HG03196 (cell line): Measurements from ENCODE around the gene NR2F1-AS1.
"Not testable (repeated sequence)": the region's sequence is repeated elsewhere in the genome, so short reads cannot be mapped to it uniquely, and the experiment has no call there.

Source experiments
- ATAC-seq: cut with Tn5 transposase; IDR thresholded peaks from one replicate; pipeline ENCODE4 v1.9.1; 2021; ENCODE audit not compliant: unreplicated experiment

Gene NR2F1-AS1

DNA sequence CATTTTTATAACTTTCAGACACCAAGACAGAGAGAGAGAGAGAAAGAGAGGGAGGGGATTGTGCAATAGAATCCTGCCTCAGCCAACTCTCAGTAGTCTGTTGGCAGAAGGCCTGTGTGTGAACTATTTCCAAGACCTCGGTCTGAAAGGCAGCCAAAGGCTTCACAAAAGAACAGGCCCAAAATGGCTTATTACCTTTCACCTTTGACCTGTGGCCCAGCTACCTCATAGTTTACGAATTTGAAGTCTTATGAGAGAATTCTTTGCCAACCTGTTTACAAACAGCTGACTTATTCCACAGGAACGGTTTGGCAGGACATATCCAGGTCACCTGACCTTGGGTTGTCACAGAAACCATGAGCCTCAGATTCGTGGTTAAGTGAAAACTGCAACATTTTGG lies 48.6 kb downstream of the NR2F1-AS1 start:
- no peak for ATAC-seq

DNA sequence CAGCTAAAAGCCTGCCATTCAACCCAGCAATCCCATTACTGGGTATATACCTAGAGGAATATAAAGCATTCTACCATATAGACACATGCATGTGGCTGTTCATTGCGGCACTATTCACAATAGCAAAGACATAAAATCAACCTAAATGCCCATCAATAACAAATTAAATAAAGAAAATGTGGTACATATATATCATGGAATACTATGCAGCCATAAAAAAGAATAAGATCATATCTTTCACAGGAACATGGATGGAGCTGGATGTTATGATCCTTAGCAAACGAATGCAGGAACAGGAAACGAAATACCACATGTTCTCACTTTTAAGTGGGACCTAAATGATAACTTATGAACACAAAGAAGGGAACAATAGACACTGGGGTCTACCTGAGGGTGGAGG lies 59.2 kb downstream of the NR2F1-AS1 start:
- not testable (repeated sequence) for ATAC-seq

DNA sequence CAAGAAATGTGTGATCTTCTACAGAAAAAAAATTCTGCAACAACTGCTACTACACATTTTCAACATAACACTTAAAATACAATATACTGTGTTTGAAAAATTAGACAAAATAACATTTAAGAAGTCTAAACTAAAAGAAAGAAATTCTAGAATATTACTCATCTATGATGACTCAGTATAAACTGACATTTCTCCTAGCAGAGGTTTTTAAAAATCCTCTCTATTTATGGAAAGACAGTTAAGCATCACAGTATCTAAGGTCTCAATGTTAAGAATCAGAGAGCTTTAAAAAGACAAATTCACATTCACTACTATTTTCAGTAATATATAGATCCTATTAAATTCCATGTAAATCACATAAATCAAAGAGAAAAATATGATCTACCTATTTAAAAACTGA lies 61.3 kb downstream of the NR2F1-AS1 start:
- ATAC-seq, result no peak

DNA sequence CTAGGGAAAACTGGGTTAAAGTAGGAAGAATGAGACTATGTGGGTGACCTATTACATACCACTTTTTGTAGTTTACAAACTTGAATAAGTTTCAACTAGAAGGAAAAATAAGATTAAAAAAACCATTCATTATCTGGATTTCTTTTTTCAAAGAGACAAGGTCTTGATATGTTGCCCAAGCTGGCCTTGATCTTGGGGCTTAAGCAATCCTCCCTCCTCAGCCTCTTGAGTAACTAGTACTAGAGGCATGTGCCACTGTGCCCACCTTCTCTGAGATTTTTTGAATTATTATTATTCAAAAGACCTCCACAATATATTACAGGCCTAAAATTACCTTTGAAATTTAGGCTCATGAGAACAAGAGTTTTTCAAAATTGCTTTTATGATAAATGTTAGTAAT lies 63.2 kb downstream of the NR2F1-AS1 start:
- ATAC-seq, result no peak

DNA sequence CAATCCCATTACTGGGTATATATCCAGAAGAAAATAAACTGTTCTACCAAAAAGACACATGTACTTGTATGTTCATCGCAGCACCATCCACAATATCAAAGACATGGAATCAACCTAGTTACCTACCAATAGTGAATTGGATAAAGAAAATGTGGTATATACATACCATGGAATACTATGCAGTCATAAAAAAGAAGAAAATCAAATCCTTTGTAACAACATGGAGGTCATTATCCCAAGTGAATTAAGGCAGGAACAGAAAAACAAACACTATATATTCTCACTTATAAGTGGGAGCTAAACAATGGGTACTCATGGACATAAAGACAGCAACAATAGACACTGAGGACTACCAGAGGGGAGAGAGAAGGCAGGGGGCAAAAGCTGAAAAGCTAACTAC lies 67.7 kb downstream of the NR2F1-AS1 start:
- ATAC-seq, result no peak

DNA sequence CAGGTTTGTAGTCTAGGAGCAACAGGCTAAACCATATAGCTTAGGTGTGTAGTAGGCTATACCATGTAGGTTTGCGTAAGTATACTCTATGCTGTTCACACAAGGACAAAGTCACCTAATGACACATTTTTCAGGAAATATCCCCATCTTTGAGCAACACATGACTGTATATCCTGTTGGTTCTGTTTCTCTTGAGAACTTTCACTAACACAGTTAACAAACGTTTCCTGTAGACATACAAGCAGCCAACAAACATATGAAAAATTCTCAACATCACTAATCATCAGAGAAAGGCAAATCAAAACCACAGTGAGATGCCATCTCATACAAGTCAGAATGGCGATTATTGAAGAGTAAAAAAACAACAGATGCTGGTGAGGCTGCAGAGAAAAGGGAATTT lies 68.2 kb downstream of the NR2F1-AS1 start:
- no peak for ATAC-seq

DNA sequence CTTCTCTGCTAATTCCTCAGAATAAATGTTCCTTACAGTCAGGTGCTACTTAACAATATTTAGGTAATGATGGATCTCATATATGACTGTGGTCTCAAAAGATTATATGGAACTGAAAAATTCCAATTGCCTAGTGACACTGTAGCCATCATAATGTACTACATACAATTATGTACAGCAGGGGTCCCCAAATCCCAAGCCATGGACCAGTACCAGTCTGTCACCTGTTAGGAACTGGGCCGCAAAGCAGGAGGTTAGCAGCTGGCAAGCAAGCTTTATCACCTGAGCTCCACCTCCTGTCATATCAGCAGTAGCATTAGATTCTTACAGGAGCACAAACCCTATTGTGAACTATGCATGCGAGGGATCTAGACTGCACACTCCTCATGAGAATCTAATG lies 69.6 kb downstream of the NR2F1-AS1 start:
- no peak for ATAC-seq

DNA sequence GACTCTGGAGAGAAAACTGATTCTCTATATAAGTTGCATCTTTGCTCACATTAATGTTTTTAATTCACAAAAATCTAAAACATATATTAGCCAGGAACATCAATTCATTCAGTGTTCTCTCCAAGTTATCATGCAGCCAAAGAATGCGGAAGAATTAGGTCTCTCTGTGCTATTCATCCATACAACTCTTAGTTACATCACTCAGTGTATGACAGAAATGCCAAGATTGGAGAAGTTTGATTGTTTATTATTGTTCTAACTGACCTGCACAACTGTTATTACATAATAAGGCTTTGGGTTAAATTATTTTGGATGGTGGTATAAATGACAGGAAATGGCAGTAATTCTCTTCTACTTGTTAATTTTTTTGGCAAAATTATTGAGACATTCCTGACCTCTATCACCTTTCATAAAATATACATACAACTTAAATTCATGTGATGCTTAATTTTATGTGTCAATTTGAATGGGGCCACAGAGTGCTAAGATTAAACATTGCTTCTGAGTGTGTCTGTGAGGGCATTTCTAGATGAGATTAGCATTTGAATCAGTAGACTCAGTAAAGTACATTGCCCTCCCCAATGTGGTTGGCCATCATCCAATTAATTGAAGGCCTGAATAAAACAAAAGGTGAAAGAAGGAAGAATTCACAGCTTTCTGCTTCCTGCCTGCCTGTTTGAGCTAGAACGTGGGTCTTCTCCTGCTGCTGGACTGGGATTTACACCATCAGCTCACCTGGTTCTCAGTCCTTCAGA lies 70.2 kb downstream of the NR2F1-AS1 start:
- ATAC-seq, result no peak

DNA sequence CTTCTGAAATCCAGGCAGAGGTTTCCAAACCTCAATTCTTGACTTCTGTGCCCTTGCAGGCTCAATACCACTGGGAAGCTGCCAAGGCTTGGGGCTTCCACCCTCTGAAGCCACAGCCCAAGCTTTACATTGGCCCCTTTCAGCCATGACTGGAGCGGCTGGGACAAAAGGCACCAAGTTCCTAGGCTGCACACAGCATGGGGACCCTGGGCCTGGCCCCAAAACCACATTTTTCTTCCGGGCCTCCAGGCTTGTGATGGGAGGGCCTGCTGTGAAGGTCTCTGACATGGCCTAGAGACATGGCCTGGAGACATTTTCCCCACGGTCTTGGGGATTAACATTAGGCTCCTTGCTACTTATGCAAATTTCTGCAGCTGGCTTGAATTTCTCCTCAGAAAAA lies 75.5 kb downstream of the NR2F1-AS1 start:
- ATAC-seq, result not testable (repeated sequence)

DNA sequence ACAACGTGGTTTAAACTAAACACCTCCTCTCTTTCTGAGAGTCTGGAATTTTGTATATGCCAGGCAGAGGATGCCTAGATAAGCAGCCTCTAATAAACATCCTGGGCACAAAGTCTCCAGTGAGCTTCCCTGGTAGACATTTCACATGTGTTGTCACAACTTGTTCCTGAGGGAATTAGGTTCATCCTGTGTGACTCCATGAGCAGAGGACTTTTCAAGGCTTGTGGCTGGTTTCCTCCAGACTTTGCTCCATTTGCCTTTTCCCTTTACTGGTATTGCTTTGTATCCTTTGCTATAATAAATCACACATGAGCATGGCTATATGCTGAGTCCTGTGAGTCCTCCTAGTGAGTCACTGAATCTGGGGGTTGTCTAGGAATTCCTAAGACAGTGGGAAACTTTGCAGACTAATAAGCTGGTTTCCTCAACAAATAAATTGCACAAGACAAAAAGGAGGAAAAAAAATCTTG lies 77.4 kb downstream of the NR2F1-AS1 start:
- ATAC-seq, result no peak

DNA sequence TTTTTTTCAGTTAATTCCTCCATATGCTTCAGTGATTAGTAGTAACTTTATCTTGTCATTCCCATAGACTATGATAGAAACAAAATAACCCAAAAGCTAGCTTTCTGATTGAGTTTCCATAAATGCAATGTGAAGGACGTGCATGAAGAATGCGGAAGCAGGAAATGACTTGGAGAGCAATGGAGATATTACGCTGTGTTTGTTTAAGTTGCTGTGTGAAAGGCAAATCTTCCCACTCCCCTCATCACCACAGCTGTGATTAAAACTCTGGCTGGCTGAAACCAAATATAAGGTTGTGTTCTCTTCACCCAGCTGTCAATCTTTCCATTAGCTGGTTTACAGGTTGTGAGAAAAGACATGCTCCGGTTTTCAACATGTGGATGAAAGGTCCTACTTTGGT lies 83.9 kb downstream of the NR2F1-AS1 start:
- no peak for ATAC-seq

DNA sequence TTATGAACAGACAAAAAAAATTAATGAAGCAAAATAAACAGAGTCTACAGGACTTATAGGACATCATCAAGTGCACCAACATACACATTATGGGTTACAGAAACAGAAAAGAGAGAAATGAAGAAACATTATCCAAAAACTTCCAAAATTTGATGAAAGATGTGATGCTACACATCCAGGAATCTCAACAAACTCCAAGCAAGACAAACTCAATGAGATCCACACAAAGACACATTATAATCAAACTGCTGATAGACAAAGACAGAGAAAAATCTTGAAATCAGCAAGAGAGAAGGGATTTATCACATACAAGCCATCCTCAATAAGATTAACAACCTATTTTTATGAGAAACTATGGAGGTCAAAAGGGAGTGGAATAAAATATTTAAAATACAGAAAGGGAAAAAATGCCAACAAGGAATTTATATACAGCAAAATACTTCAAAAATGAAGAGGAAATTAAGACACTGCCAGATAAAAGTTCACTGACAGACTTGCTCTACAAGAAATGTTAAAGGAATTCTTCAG lies 101.0 kb downstream of the NR2F1-AS1 start:
- ATAC-seq, result no peak

DNA sequence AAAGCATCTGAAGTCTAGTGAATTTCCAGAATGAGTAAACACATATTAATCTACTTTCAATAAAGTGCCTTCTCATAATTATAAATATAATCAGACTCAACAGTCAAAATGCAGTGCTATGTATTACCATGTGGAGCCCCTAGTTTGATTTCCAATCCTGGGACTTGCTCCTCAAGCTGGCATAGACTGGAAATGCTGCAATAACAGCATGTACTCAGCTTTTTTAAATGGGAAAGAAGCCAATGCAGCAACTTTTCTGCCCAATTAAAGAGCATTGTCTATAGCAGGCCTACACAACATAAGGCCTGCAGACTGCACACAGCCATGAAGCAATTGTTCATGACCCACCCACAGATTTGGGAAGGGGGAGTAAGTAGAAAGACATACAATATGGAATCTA lies 103.2 kb downstream of the NR2F1-AS1 start:
- ATAC-seq, result no peak

DNA sequence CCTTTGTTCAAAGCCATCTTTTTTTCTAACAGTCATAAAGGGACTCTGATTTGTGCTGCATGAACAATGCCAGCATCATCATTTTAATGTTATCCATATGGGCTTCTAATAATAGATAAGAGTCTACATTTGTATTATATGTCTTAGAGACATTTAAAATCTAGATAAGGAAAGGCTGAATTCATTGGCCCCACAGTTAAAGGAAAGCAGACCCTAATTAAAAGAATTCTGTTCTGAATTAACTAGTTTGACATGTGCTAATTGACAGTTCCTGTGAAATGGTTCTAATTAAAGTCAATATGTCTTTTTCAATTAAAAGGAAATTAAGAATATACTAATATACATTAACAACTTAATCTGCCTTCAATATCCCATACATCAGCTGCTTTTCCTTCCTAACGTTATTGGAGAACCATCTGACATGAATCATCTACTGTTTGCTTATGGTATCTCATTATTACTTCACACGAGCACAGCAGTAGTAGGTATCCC lies 104.7 kb downstream of the NR2F1-AS1 start:
- no peak for ATAC-seq

DNA sequence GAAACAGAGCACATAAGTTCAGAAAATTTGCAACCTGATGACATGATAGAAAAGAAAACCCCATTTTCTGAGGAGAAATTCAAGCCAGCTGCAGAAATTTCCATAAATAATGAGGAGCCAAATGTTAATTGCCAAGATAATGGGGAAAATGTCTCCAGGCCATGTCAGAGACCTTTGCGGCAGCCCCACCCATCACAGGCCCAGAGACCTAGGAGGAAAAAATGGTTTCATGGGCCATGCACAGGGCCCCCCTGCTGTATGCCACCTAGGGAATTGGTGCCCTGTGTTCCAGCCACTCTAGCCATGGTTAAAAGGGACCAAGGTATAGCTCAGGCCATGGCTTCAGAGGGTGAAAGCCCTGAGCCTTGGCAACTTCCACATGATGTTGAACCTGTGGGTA lies 118.1 kb downstream of the NR2F1-AS1 start:
- ATAC-seq, result no peak

DNA sequence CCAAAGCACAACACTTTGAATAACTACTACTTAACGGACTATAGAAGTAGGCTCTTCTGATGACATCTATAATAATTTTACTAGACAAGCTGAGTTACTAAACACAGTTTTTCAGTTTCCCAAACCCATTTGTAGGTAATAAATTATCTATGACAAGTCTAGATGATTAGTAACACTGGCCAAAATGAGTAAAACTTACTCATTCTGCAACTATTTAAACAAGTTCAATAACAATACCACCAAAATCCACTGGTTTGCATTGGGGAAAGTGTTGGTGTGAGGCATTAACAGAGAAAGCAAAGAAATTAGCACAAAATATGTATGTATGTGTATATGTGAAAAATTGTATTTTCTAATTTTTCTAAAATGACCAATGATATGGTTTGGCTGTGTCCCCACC lies 119.3 kb downstream of the NR2F1-AS1 start:
- no peak for ATAC-seq

DNA sequence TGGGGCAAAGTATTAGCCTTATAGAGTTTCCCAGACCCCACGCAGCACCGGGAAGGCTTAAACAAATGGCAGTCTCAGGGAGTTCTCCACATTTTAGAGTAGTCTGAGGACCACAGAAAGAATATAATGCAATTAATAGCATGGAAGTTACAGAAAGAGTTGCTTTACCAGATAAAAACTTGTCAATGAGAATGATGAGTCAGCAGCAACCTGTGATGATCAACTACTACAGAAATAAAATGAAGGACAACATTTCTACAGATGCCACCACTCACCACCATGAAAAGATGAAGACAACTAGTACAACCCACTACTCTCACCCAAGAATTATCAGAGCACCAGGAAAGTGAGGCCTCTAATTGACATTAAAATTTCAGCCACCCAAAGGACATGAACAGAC lies 120.7 kb downstream of the NR2F1-AS1 start:
- no peak for ATAC-seq

DNA sequence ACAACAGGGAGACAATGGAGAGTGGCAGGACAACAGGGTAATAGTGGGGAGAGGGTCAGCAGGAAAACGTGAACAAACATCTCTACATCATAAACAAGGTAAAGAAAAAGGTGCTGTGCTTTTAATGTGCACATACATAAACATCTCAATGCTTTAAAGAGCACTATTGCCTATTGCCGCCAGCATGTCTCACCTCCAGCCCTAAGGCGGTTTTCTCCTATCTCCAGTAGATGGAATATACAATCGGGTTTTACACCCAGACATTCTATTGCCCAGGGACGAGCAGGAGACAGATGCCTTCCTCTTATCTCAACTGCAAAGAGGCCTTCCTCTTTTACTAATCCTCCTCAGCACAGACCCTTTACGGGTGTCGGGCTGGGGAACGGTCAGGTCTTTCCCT lies 124.2 kb downstream of the NR2F1-AS1 start:
- not testable (repeated sequence) for ATAC-seq

DNA sequence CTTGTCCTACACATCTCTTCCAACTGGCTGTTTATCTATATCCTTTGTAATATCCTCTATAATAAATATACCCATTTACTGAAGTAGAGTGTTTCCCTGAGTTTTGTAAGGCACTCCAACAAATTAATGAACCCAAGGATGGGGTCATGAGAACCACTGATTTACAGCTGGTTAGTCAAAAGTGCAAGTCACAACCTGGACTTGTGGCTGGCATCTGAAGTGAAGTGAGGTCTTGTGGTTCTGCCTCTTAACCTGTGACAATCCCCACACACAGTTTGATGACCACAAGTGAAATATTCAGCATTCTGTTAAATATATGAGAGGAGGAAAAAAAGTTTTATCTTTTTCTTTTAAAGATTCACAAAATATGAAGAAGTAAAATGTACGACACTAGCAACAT lies 126.1 kb downstream of the NR2F1-AS1 start:
- no peak for ATAC-seq

DNA sequence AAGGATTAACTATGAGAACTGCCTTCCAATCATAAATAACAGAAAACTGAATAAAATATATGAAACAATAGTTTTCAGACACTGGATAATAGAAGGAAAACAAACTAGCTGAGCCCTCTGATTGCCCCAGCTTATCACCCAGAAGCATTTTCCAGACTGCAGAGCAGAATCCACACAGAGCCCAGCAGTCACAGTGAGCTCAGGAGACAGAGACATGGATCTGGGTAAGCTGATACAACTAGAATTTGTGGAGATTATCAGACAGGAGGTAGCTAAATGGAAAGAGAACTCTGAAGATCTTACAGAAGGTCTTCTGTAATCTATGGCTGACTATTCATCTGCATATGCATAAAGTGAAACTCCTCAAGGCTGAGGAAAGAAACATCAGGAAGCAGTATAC lies 128.8 kb downstream of the NR2F1-AS1 start:
- no peak for ATAC-seq

DNA sequence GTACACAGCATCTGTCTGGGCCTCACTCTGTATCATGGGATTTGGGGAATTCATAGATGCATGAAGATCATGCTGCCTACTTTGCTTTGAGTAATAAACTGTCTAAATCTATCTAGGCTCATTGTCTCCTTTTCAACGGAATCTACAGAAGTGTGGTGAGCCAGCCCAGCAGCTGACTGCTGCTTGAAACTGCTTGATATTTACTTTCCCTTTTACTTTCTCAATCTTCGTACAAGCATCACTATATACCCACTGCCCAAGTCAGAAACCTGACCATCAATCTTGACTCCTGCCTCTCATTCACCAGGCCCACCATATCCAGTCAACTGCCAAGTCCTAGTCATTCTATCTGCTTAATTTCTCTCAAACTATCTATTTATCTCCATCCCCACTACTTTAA lies 142.9 kb downstream of the NR2F1-AS1 start:
- no peak for ATAC-seq

DNA sequence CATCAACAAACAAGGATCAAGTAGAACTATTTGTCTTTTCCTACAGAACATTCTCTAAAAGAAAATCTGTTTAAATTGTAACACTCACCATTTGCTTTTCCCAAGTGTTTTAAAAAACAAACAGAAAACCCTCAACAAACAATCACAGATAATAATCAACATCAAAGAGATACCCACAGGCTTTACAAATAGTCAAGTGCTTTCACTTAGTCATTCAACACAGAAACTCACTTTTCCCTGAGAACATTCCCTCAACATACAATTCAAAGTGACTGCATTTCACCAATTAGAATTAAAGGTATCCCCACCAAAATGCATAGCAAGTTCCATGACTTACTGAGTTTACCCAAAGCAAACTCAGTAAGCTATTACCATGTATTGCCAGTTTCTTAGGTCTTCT lies 144.9 kb downstream of the NR2F1-AS1 start:
- ATAC-seq, result no peak

DNA sequence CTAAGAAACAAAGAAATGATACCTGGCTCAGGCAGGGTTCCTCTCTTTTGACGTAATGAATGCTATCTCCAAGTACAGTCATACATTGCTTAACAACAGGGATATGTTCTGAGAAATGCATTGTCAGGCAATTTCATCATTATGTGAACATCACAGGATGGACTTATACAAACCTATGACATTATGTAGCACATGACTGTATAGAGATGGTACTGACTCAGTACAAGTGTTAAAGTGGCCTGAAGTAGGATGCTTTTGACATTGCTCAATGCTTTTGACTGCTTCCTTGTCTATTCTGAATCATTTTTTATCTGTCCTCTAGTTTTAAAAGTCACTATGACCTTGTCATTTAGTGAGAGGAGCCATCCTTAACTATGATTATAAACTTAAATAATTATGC lies 147.6 kb downstream of the NR2F1-AS1 start:
- ATAC-seq, result no peak
